ENCODE data around the gene CMSS1. TPM values are rescaled to one million over a fixed set of nuclear protein-coding genes. Genes with fewer than 3 reads are reported as not detected.

Gene CMSS1
- total RNA-seq, 1 experiment from 2014 or later, result 41.6 TPM

GRCh38 chr3:100155590-100155989, 337.9 kb downstream of the CMSS1 start:
- Histone ChIP-seq H3K4me1 (ENCODE audit: low read length) (no peaks in the 10 kb centered on the region), H3K27ac (ENCODE audit: low read length) (no peak overlapping the region), H3K4me2 (ENCODE audit: low read depth, low read length, poor library complexity, severe bottlenecking) (no peak overlapping the region), H3K27me3 (ENCODE audit: low read length) (no peaks in the 10 kb centered on the region), H2AFZ (ENCODE audit: low read length) (no peak overlapping the region), H3K36me3 (ENCODE audit: insufficient read depth, low read length) (no peaks in the 10 kb centered on the region), H4K20me1 (ENCODE audit: insufficient read depth, low read depth, low read length) (no peaks in the 10 kb centered on the region), H3K4me3 (ENCODE audit: low read length) (no peak overlapping the region), H3K9me3 (ENCODE audit: low read length) (peaks cover 6% of the 10 kb centered on the region), H3K9ac (ENCODE audit: low read length) (no peak overlapping the region), H3K9me2 (replicated peaks; ENCODE audit: insufficient read depth, low read length) (no peaks in the 10 kb centered on the region), H3K79me2 (ENCODE audit: low read length) (no peaks in the 10 kb centered on the region)
- no peak for DNase-seq

- Histone ChIP-seq H3K9ac (ENCODE audit: low read length) (no peak overlapping the region), H3K36me3 (ENCODE audit: insufficient read depth, low read length) (no peaks in the 10 kb centered on the region), H4K20me1 (ENCODE audit: insufficient read depth, low read depth, low read length) (no peaks in the 10 kb centered on the region), H3K4me2 (ENCODE audit: low read depth, low read length, poor library complexity, severe bottlenecking) (no peak overlapping the region), H3K79me2 (ENCODE audit: low read length) (no peaks in the 10 kb centered on the region), H3K27me3 (ENCODE audit: low read length) (no peaks in the 10 kb centered on the region), H3K27ac (ENCODE audit: low read length) (no peak overlapping the region), H3K9me3 (ENCODE audit: low read length) (peaks cover 6% of the 10 kb centered on the region), H3K4me3 (ENCODE audit: low read length) (no peak overlapping the region), H2AFZ (ENCODE audit: low read length) (no peak overlapping the region), H3K9me2 (replicated peaks; ENCODE audit: insufficient read depth, low read length) (no peaks in the 10 kb centered on the region), H3K4me1 (ENCODE audit: low read length) (no peaks in the 10 kb centered on the region)
- no peak for DNase-seq
These were observed 340.0 kb downstream of the CMSS1 start for GRCh38 chr3:100157685-100158084.

- no peaks in the 10 kb centered on the region for H3K79me2 ChIP-seq (ENCODE audit: low read length)
- no peak overlapping the region for H3K4me2 ChIP-seq (ENCODE audit: low read depth, low read length, poor library complexity, severe bottlenecking)
- DNase-seq, result no peak
- no peaks in the 10 kb centered on the region for H3K27me3 ChIP-seq (ENCODE audit: low read length)
- no peak overlapping the region for H3K4me3 ChIP-seq (ENCODE audit: low read length)
- no peaks in the 10 kb centered on the region for H3K36me3 ChIP-seq (ENCODE audit: insufficient read depth, low read length)
- peaks cover 6% of the 10 kb centered on the region for H3K9me3 ChIP-seq (ENCODE audit: low read length)
- H3K9ac ChIP-seq (ENCODE audit: low read length), result no peak overlapping the region
- no peak overlapping the region for H2AFZ ChIP-seq (ENCODE audit: low read length)
- H3K9me2 ChIP-seq (replicated peaks; ENCODE audit: insufficient read depth, low read length), result no peaks in the 10 kb centered on the region
- H4K20me1 ChIP-seq (ENCODE audit: insufficient read depth, low read depth, low read length), result no peaks in the 10 kb centered on the region
- H3K4me1 ChIP-seq (ENCODE audit: low read length), result no peaks in the 10 kb centered on the region
- H3K27ac ChIP-seq (ENCODE audit: low read length), result no peak overlapping the region
These were observed 341.3 kb downstream of the CMSS1 start for GRCh38 chr3:100158918-100159330.

- Histone ChIP-seq H3K9me3 (ENCODE audit: low read length) (peaks cover 6% of the 10 kb centered on the region), H3K79me2 (ENCODE audit: low read length) (no peaks in the 10 kb centered on the region), H4K20me1 (ENCODE audit: insufficient read depth, low read depth, low read length) (no peaks in the 10 kb centered on the region), H3K27ac (ENCODE audit: low read length) (no peak overlapping the region), H3K36me3 (ENCODE audit: insufficient read depth, low read length) (no peaks in the 10 kb centered on the region), H3K4me3 (ENCODE audit: low read length) (no peak overlapping the region), H3K4me2 (ENCODE audit: low read depth, low read length, poor library complexity, severe bottlenecking) (no peak overlapping the region), H3K9me2 (replicated peaks; ENCODE audit: insufficient read depth, low read length) (no peaks in the 10 kb centered on the region), H3K27me3 (ENCODE audit: low read length) (no peaks in the 10 kb centered on the region), H2AFZ (ENCODE audit: low read length) (no peak overlapping the region), H3K4me1 (ENCODE audit: low read length) (no peaks in the 10 kb centered on the region), H3K9ac (ENCODE audit: low read length) (no peak overlapping the region)
- no peak for DNase-seq
These were observed 341.9 kb downstream of the CMSS1 start for GRCh38 chr3:100159331-100160153.

GRCh38 chr3:100160521-100160920, 342.9 kb downstream of the CMSS1 start:
- no peak overlapping the region for H3K9ac ChIP-seq (ENCODE audit: low read length)
- H3K9me3 ChIP-seq (ENCODE audit: low read length), result peaks cover 3% of the 10 kb centered on the region
- no peaks in the 10 kb centered on the region for H3K4me1 ChIP-seq (ENCODE audit: low read length)
- H3K27me3 ChIP-seq (ENCODE audit: low read length), result no peaks in the 10 kb centered on the region
- no peak overlapping the region for H3K4me3 ChIP-seq (ENCODE audit: low read length)
- H3K27ac ChIP-seq (ENCODE audit: low read length), result no peak overlapping the region
- DNase-seq, result no peak
- H2AFZ ChIP-seq (ENCODE audit: low read length), result no peak overlapping the region
- no peaks in the 10 kb centered on the region for H3K9me2 ChIP-seq (replicated peaks; ENCODE audit: insufficient read depth, low read length)
- H4K20me1 ChIP-seq (ENCODE audit: insufficient read depth, low read depth, low read length), result no peaks in the 10 kb centered on the region
- no peaks in the 10 kb centered on the region for H3K36me3 ChIP-seq (ENCODE audit: insufficient read depth, low read length)
- no peaks in the 10 kb centered on the region for H3K79me2 ChIP-seq (ENCODE audit: low read length)
- no peak overlapping the region for H3K4me2 ChIP-seq (ENCODE audit: low read depth, low read length, poor library complexity, severe bottlenecking)

GRCh38 chr3:100163787-100164186, 346.1 kb downstream of the CMSS1 start:
- no peaks in the 10 kb centered on the region for H3K36me3 ChIP-seq (ENCODE audit: insufficient read depth, low read length)
- no peaks in the 10 kb centered on the region for H3K9me2 ChIP-seq (replicated peaks; ENCODE audit: insufficient read depth, low read length)
- H3K9ac ChIP-seq (ENCODE audit: low read length), result no peak overlapping the region
- no peaks in the 10 kb centered on the region for H3K79me2 ChIP-seq (ENCODE audit: low read length)
- H3K27ac ChIP-seq (ENCODE audit: low read length), result no peak overlapping the region
- H3K4me1 ChIP-seq (ENCODE audit: low read length), result no peaks in the 10 kb centered on the region
- H3K4me3 ChIP-seq (ENCODE audit: low read length), result no peak overlapping the region
- H3K27me3 ChIP-seq (ENCODE audit: low read length), result no peaks in the 10 kb centered on the region
- H2AFZ ChIP-seq (ENCODE audit: low read length), result no peak overlapping the region
- no peaks in the 10 kb centered on the region for H4K20me1 ChIP-seq (ENCODE audit: insufficient read depth, low read depth, low read length)
- no peak for DNase-seq
- H3K9me3 ChIP-seq (ENCODE audit: low read length), result no peaks in the 10 kb centered on the region
- no peak overlapping the region for H3K4me2 ChIP-seq (ENCODE audit: low read depth, low read length, poor library complexity, severe bottlenecking)

- Histone ChIP-seq H3K36me3 (ENCODE audit: insufficient read depth, low read length) (peaks cover 2% of the 10 kb centered on the region; the same call in 1 of the 2 replicates), H4K20me1 (ENCODE audit: insufficient read depth, low read depth, low read length) (no peaks in the 10 kb centered on the region), H3K4me3 (ENCODE audit: low read length) (no peak overlapping the region), H3K27ac (ENCODE audit: low read length) (no peak overlapping the region), H3K9ac (ENCODE audit: low read length) (no peak overlapping the region), H3K27me3 (ENCODE audit: low read length) (no peaks in the 10 kb centered on the region), H2AFZ (ENCODE audit: low read length) (no peak overlapping the region), H3K4me2 (ENCODE audit: low read depth, low read length, poor library complexity, severe bottlenecking) (no peak overlapping the region), H3K4me1 (ENCODE audit: low read length) (no peaks in the 10 kb centered on the region), H3K9me2 (replicated peaks; ENCODE audit: insufficient read depth, low read length) (no peaks in the 10 kb centered on the region), H3K9me3 (ENCODE audit: low read length) (no peaks in the 10 kb centered on the region), H3K79me2 (ENCODE audit: low read length) (no peaks in the 10 kb centered on the region)
- DNase-seq, result no peak
These were observed 347.1 kb downstream of the CMSS1 start for GRCh38 chr3:100164743-100165142.

GRCh38 chr3:100165926-100166550, 348.4 kb downstream of the CMSS1 start:
- Histone ChIP-seq H3K9ac (ENCODE audit: low read length) (no peak overlapping the region), H3K9me3 (ENCODE audit: low read length) (no peaks in the 10 kb centered on the region), H3K36me3 (ENCODE audit: insufficient read depth, low read length) (peaks cover 2% of the 10 kb centered on the region; the same call in 1 of the 2 replicates), H3K27ac (ENCODE audit: low read length) (no peak overlapping the region), H3K4me3 (ENCODE audit: low read length) (no peak overlapping the region), H3K27me3 (ENCODE audit: low read length) (no peaks in the 10 kb centered on the region), H3K79me2 (ENCODE audit: low read length) (no peaks in the 10 kb centered on the region), H4K20me1 (ENCODE audit: insufficient read depth, low read depth, low read length) (no peaks in the 10 kb centered on the region), H3K9me2 (replicated peaks; ENCODE audit: insufficient read depth, low read length) (no peaks in the 10 kb centered on the region), H3K4me1 (ENCODE audit: low read length) (no peaks in the 10 kb centered on the region), H2AFZ (ENCODE audit: low read length) (no peak overlapping the region), H3K4me2 (ENCODE audit: low read depth, low read length, poor library complexity, severe bottlenecking) (no peak overlapping the region)
- DNase-seq, result no peak

Measured in Karpas-422 (cell line).